Measurements from ENCODE around the gene SNCA.

- no peak for TF ChIP-seq CTCF (IDR thresholded peaks at IDR 0.05)
- no peak for TF ChIP-seq POLR2A (IDR thresholded peaks at IDR 0.05)
- TF ChIP-seq POLR2AphosphoS5 (IDR thresholded peaks at IDR 0.05), result no peak
- TF ChIP-seq EP300 (IDR thresholded peaks at IDR 0.05), result no peak
Observed at GRCh38 chr4:89769856-89770255, 67.1 kb downstream of the SNCA start.

Measured in upper lobe of left lung (tissue), 4 donors.